AG04449 (cell line): Measurements from ENCODE around the gene RPL21.

ENCODE experiments used
- CTCF ChIA-PET: fragments of 350-600 bp; formaldehyde crosslinking; extraction: SDS; loops from one replicate; lab custom pipeline; 2021; ENCODE audit warnings: antibody characterized with exemption; lab: Yijun Ruan, JAX
- POLR2A ChIA-PET: fragments of 400-600, 350-600 bp; formaldehyde crosslinking; extraction: SDS; loops from one replicate; lab custom pipeline; 2020; ENCODE audit warnings: antibody characterized with exemption, inconsistent platforms; lab: Yijun Ruan, JAX
- DNase-seq: peaks from one replicate; pipeline ENCODE4 v3.0.0-alpha.2; 2010; ENCODE audit warnings: low read depth, low spot score
- H3K4me3 ChIP-seq: 2 replicates; pipeline ENCODE4 v1.5.1; 2011; ENCODE audit warnings: low read depth, mild to moderate bottlenecking, control low read depth, low read length
- CTCF ChIP-seq: IDR thresholded peaks from one replicate; pipeline ENCODE4 v1.5.1; 2011; ENCODE audit warnings: mild to moderate bottlenecking, moderate library complexity, low read length, control low read depth, inconsistent platforms; ENCODE audit not compliant: insufficient read depth; ENCODE audit errors: missing control alignments

RPL21 gene

GRCh38 chr13:27251166-27252091, at the start of gene RPL21:
Gene RPL21 (plus strand): TSS chr13:27251558. CDS start chr13:27253777, 2,219 bp downstream.
- CTCF ChIA-PET: no interaction called here
- POLR2A ChIA-PET: interaction anchor here (0.9 to 1.0 kb wide), 2 partner anchors 10 to 40 kb away, joined by 3 to 5 read pairs; no protein-coding TSS in a partner anchor
- peak within 1 kb of the TSS; percentile 93 for H3K4me3 ChIP-seq
- TF ChIP-seq CTCF: no peak
- DNase-seq: peak; percentile 86

GRCh38 chr13:27201661-27202060, 49.7 kb upstream of the RPL21 start:
- no peak for TF ChIP-seq CTCF
- ChIA-PET CTCF (no interaction called here), POLR2A (no interaction called here)
- DNase-seq: no peak
- H3K4me3 ChIP-seq: no peak overlapping the region

- DNase-seq: no peak
- no peak for TF ChIP-seq CTCF
- H3K4me3 ChIP-seq: no peak overlapping the region
- POLR2A ChIA-PET: no interaction called here
- CTCF ChIA-PET: interaction anchor here (2.4 kb wide), 1 partner anchor 218 kb away, joined by 9 read pairs; no protein-coding TSS in a partner anchor
Observed at GRCh38 chr13:27203186-27203585, 48.2 kb upstream of the RPL21 start.

GRCh38 chr13:27203854-27204253, 47.5 kb upstream of the RPL21 start:
- no peak for DNase-seq
- TF ChIP-seq CTCF: no peak
- H3K4me3 ChIP-seq: no peak overlapping the region
- ChIA-PET POLR2A (no interaction called here), CTCF (interaction anchor here (1.0 to 2.4 kb wide), 2 partner anchors 9 to 218 kb away, joined by 4 to 9 read pairs; no protein-coding TSS in a partner anchor)

GRCh38 chr13:27208514-27208913, 42.8 kb upstream of the RPL21 start:
- no peak overlapping the region for H3K4me3 ChIP-seq
- ChIA-PET POLR2A (no interaction called here), CTCF (no interaction called here)
- no peak for DNase-seq
- TF ChIP-seq CTCF: no peak

GRCh38 chr13:27211271-27211670, 40.1 kb upstream of the RPL21 start:
- DNase-seq: no peak
- ChIA-PET POLR2A (interaction anchor here (1.1 kb wide), 1 partner anchor 40 kb away, joined by 5 read pairs; the partner anchor contains the start of gene RPL21), CTCF (interaction anchor here (1.1 kb wide), 1 partner anchor 226 kb away, joined by 4 read pairs; no protein-coding TSS in a partner anchor)
- H3K4me3 ChIP-seq: no peak overlapping the region
- no peak for TF ChIP-seq CTCF
